K562 (cell line): ENCODE data around the gene COLEC12. TPM values are rescaled to one million over a fixed set of nuclear protein-coding genes. Genes with fewer than 3 reads are reported as not detected.

Experiments used
- ATAC-seq: fragments of 200-7000 bp; cut with Tn5 transposase; 3 replicates; pipeline ENCODE4 v1.9.1; 2020; ENCODE audit warnings: moderate library complexity
- BruUV-seq: library from RNA; stranded (reverse); fragments of 400-500 nt; replicated peaks from 2 replicates; lab custom pipeline; 2021; lab: Mats Ljungman, UMichigan
- CTCF ChIA-PET: fragments of 300-600 bp; formaldehyde crosslinking; extraction: SDS; loops from one replicate; lab custom pipeline; 2021; ENCODE audit warnings: low intra/inter-chr PET ratio; lab: Yijun Ruan, JAX
- POLR2A ChIA-PET: fragments of 300-600, 350-650 bp; sonication (Branson Sonifier 250); formaldehyde crosslinking; extraction: SDS; loops from one replicate; lab custom pipeline; 2021; ENCODE audit warnings: antibody characterized with exemption, inconsistent platforms; lab: Yijun Ruan, JAX
- DNase-seq, 4 experiments: peaks; one replicate each; pipeline versions ENCODE4 v3.0.0 to v3.0.0-alpha.2; 2011 to 2018; ENCODE audit warnings: low spot score in 3 of 4, mixed read lengths in 3 of 4; ENCODE audit errors: extremely low read depth in 1 of 4
- FAIRE-seq: peaks from 2 replicates; lab custom pipeline; 2011; peaks lifted over from hg19 to GRCh38; lab: Jason Lieb, UNC
- H2AFZ ChIP-seq: 2 replicates; pipeline ENCODE4 v1.6.0; 2011; ENCODE audit warnings: low read depth, low read length, control low read depth, inconsistent platforms
- H3K27ac ChIP-seq: fragments of 200-600 bp; 3 replicates; pipeline ENCODE4 v1.8.0; 2011; ENCODE audit warnings: low read depth, mild to moderate bottlenecking, control low read depth, inconsistent platforms, low read length, moderate library complexity, mixed read lengths; ENCODE audit errors: extremely low read depth
- H3K27me3 ChIP-seq, 2 experiments: fragments of 300-600 bp in 1 of 2; 2 replicates in 1 of 2; 3 replicates in 1 of 2; pipeline versions ENCODE4 v1.6.0 to v1.8.0; 2011; ENCODE audit warnings: inconsistent platforms in 2 of 2, low read length in 2 of 2, mild to moderate bottlenecking in 1 of 2, mixed read lengths in 1 of 2, moderate library complexity in 1 of 2; ENCODE audit not compliant: control insufficient read depth in 2 of 2, insufficient read depth in 2 of 2
- H3K36me3 ChIP-seq: fragments of 300-600 bp; 3 replicates; pipeline ENCODE4 v1.8.0; 2011; ENCODE audit warnings: mild to moderate bottlenecking, low read length, inconsistent platforms; ENCODE audit not compliant: control insufficient read depth, insufficient read depth
- H3K4me1 ChIP-seq, 2 experiments: fragments of 200-600 bp in 1 of 2; replicated peaks in 1 of 2; 2 replicates in 1 of 2; 3 replicates in 1 of 2; pipeline versions ENCODE4 v1.5.1 to v1.8.0; 2011; ENCODE audit warnings: inconsistent platforms in 2 of 2, low read length in 2 of 2, mild to moderate bottlenecking in 1 of 2, mixed read lengths in 1 of 2, moderate library complexity in 1 of 2; ENCODE audit not compliant: control insufficient read depth in 2 of 2, insufficient read depth in 2 of 2
- H3K4me2 ChIP-seq: 2 replicates; pipeline ENCODE4 v1.6.1; 2011; ENCODE audit warnings: low read length, control low read depth, inconsistent platforms, mixed read lengths; ENCODE audit not compliant: insufficient read depth
- H3K4me3 ChIP-seq: fragments of 200-600 bp; sonication (generic), shearing (Covaris generic); 2 replicates; pipeline ENCODE4 v1.5.1; 2016; ENCODE audit warnings: control low read depth, inconsistent platforms
- H3K79me2 ChIP-seq: fragments of 200-600 bp; 3 replicates; pipeline ENCODE4 v1.8.0; 2011; ENCODE audit warnings: low read length, inconsistent platforms; ENCODE audit not compliant: control insufficient read depth, insufficient read depth
- H3K9ac ChIP-seq, 2 experiments: 2 replicates each; pipeline versions ENCODE4 v1.6.0 to v1.6.1; 2011; ENCODE audit warnings: low read depth in 2 of 2, low read length in 2 of 2, control low read depth in 1 of 2, inconsistent platforms in 1 of 2, mild to moderate bottlenecking in 1 of 2, mixed read lengths in 1 of 2; ENCODE audit not compliant: insufficient read depth in 1 of 2
- H3K9me1 ChIP-seq: one replicate; pipeline ENCODE4 v1.6.0; 2011; ENCODE audit warnings: inconsistent platforms, mild to moderate bottlenecking, low read length, moderate library complexity; ENCODE audit not compliant: control insufficient read depth, insufficient read depth
- H3K9me3 ChIP-seq: replicated peaks from 2 replicates; pipeline ENCODE4 v1.5.1; 2011; ENCODE audit warnings: low read depth, low read length, inconsistent platforms; ENCODE audit not compliant: control insufficient read depth, insufficient read depth
- H4K20me1 ChIP-seq: replicated peaks from 2 replicates; pipeline ENCODE4 v1.6.1; 2011; ENCODE audit warnings: low read length, inconsistent platforms, mixed read lengths; ENCODE audit not compliant: control insufficient read depth, insufficient read depth
- ATF7 ChIP-seq: fragments of 450-650 bp; IDR thresholded peaks from 2 replicates; pipeline ENCODE4 v1.7.1; 2014; ENCODE audit warnings: mild to moderate bottlenecking, moderate library complexity
- CBFA2T3 ChIP-seq: fragments of 450-650 bp; IDR thresholded peaks from 2 replicates; pipeline ENCODE4 v1.6.1; 2017
- CBX2 ChIP-seq: fragments of 200-600 bp; sonication (generic); IDR thresholded peaks from one replicate; pipeline ENCODE4 v1.6.1; 2012; ENCODE audit warnings: mild to moderate bottlenecking, low read length, inconsistent platforms; ENCODE audit not compliant: insufficient read depth, poor library complexity, severe bottlenecking
- CBX8 ChIP-seq: fragments of 200-600 bp; sonication (generic); IDR thresholded peaks from 2 replicates; pipeline ENCODE4 v1.6.1; 2012; ENCODE audit warnings: borderline replicate concordance, mixed run types, low read depth, mild to moderate bottlenecking, moderate library complexity, mixed read lengths, low read length, control low read depth, inconsistent platforms; ENCODE audit not compliant: poor library complexity, severe bottlenecking; ENCODE audit errors: extremely low read depth
- NFXL1 ChIP-seq: fragments of 450-650 bp; formaldehyde crosslinking; IDR thresholded peaks from 2 replicates; pipeline ENCODE4 v1.4.0; 2021; ENCODE audit warnings: mild to moderate bottlenecking
- PHF20 ChIP-seq: fragments of 450-650 bp; IDR thresholded peaks from 2 replicates; pipeline ENCODE4 v1.6.1; 2018; ENCODE audit not compliant: partially characterized antibody
- SMAD4 ChIP-seq: fragments of 250-450 bp; sonication (Bioruptor Pico); conservative IDR thresholded peaks from 2 replicates; pipeline ENCODE4 v1.8.0; 2021; ENCODE audit warnings: inconsistent platforms, mild to moderate bottlenecking, moderate library complexity
- SNRNP70 ChIP-seq: fragments of 200-400 bp; formaldehyde crosslinking; optimal IDR thresholded peaks from 2 replicates; pipeline ENCODE3; 2017; ENCODE audit warnings: low read depth, low read length
- STAT5A ChIP-seq: IDR thresholded peaks from 2 replicates; pipeline ENCODE4 v1.6.1; 2012; ENCODE audit warnings: low read length, inconsistent platforms, borderline replicate concordance
- TRIM24 ChIP-seq, 2 experiments: fragments of 450-650 bp; IDR thresholded peaks; 2 replicates each; pipeline ENCODE4 v1.6.1; 2016
- ZNF133 ChIP-seq: fragments of 250-450 bp; sonication (Bioruptor Pico); IDR thresholded peaks from 2 replicates; pipeline ENCODE4 v1.4.0; 2020; ENCODE audit warnings: mild to moderate bottlenecking
- ZNF184 ChIP-seq: sonication (generic); formaldehyde crosslinking; IDR thresholded peaks from 2 replicates; pipeline ENCODE4 v1.5.0; 2020; ENCODE audit warnings: missing genetic modification reagents
- ZNF217 ChIP-seq: sonication (generic); formaldehyde crosslinking; IDR thresholded peaks from 2 replicates; pipeline ENCODE4 v1.8.0; 2022; ENCODE audit warnings: mild to moderate bottlenecking, missing genetic modification reagents
- WGBS: fragments of 100-300 bp; shearing (Covaris generic); methylation state at CpG from one replicate; pipeline ENCODE4 v1.1.6; 2016; ENCODE audit warnings: low coverage, mixed read lengths; ENCODE audit not compliant: insufficient coverage; ENCODE audit errors: missing lambda C conversion rate; 5-methylcytosine and 5-hydroxymethylcytosine counted together
- in situ Hi-C: fragments of 300-500 bp; cut with MboI; formaldehyde crosslinking; loops from 4 replicates; pipeline ENCODE4 v1.15.0; 2018; ENCODE audit warnings: inconsistent platforms, mixed read lengths
- intact Hi-C: fragments of 100-400 bp; cut with micrococcal nuclease; formaldehyde crosslinking; loops from 2 replicates; pipeline ENCODE4 v1.14.2; 2022
- polyA plus RNA-seq, 8 experiments: library from polyadenylated mRNA; depleted of rRNA in 4 of 8; stranded (reverse) in 5 of 8; unstranded in 3 of 8; fragments of >200 nt; fragmentation: Nextera tagmentation in 2 of 8; fragmentation: Illumina TruSeq in 1 of 8; extraction: Ambion mirVana in 2 of 8; extraction: Trizol in 1 of 8; gene quantifications; 2 replicates each; pipeline versions ENCODE4 v1.2.1 to v1.2.3, GENCODE V29; 2011 to 2014; ENCODE audit warnings: inconsistent platforms in 1 of 8, missing spikeins in 1 of 8
- total RNA-seq, 7 experiments: library from RNA; depleted of rRNA in 6 of 7; stranded (reverse); fragments of >200 nt in 6 of 7; fragmentation: Illumina TruSeq in 2 of 7; extraction: Trizol in 2 of 7; gene quantifications; 2 replicates each; pipeline versions ENCODE4 v1.2.1 to v1.2.3, GENCODE V29; 2011 to 2021; ENCODE audit warnings: low replicate concordance in 1 of 7
- TF ChIP-seq, protein P1 (sequence below): sonication (generic); formaldehyde crosslinking; IDR thresholded peaks from 2 replicates; pipeline ENCODE4 v1.8.0; 2022; ENCODE audit warnings: missing genetic modification reagents, mild to moderate bottlenecking, borderline replicate concordance
- TF ChIP-seq, protein P2 (sequence below): sonication (generic); formaldehyde crosslinking; IDR thresholded peaks from 2 replicates; pipeline ENCODE4 v1.8.1; 2022; ENCODE audit warnings: missing genetic modification reagents

Gene COLEC12
- total and polyA plus RNA-seq, 9 of the 15 experiments (the other 6 are each of a cell fraction or from before 2014, with no cell fraction given): 0.04 TPM; not detected in 8

DNA sequence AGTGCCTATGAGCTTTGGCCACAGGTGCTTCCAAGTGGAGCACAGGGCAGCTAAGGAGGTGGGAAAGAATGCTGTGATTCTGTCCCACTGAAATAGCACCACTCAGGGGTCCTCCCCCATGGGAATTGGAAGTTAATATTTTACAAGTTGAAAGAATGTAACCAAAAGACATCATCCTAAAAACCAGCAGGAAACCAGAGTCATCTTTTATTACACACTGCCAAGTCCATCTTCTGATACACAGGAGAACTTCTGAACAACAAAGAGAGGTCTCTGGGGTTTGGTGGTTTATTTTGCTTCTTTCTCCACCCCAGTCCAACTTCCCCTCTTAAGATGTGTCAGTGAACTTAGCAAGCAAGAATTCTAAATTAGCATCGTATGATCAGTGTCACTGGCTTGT, 47.7 kb downstream of the COLEC12 start (continued):
- TF ChIP-seq SMAD4 (CRISPR knock-in tag) (no peak), TRIM24 (IDR thresholded peaks at IDR 0.05) (no peak), SNRNP70 (no peak)

DNA sequence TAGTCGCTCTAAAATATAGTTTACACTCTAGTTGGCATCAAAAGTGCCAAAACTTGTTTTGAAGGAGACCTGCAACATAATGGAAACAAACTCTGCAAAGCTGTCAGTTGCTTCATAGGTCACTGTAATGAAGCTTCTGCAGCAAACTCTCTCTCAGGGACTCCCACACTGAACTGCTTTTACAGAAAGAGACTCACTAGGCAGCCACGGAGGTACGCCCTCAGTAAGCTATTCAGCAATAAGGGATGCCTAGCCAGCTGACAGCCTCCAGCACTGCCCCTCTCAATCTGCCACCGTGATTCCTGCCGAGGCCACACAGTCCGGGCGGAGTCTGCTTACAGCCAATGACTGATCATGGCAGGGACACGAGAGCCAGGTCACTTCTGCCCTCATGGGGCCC, 51.1 kb downstream of the COLEC12 start:
- CTCF ChIA-PET: interaction anchor here (0.6 kb wide), 2 partner anchors 12 to 31 kb away, joined by 3 read pairs; no protein-coding TSS in a partner anchor
- H3K27me3 ChIP-seq: peaks cover 17 to 26% of the 10 kb centered on the region in 2 experiments; a peak in 4 of 5 replicates
- ATAC-seq: peak; percentile 43; the same call in 2 of the 3 replicates

More for the DNA sequence above, 51.1 kb downstream of the COLEC12 start:
- H3K4me2 ChIP-seq: no peak overlapping the region
- H3K9me3 ChIP-seq: no peaks in the 10 kb centered on the region
- no peak overlapping the region for H2AFZ ChIP-seq
- H3K79me2 ChIP-seq: no peaks in the 10 kb centered on the region
- no peak overlapping the region for H3K27ac ChIP-seq
- H3K36me3 ChIP-seq: no peaks in the 10 kb centered on the region
- no peaks in the 10 kb centered on the region for H3K4me1 ChIP-seq
- DNase-seq (no peak), FAIRE-seq (no peak)
- WGBS: under 1% methylated on average over 8 of the region's 8 CpGs
- H3K9ac ChIP-seq: no peak overlapping the region
- intact Hi-C loops: no loop called here
- no peaks in the 10 kb centered on the region for H4K20me1 ChIP-seq
- POLR2A ChIA-PET: interaction anchor here (0.7 to 1.0 kb wide), 2 partner anchors 11 to 122 kb away, joined by 3 to 4 read pairs; no protein-coding TSS in a partner anchor
- no TSS peak for BruUV-seq
- H3K9me1 ChIP-seq: no peaks in the 10 kb centered on the region
- no peak overlapping the region for H3K4me3 ChIP-seq
- TF ChIP-seq PHF20: no peak
- TF ChIP-seq, protein P1, sequence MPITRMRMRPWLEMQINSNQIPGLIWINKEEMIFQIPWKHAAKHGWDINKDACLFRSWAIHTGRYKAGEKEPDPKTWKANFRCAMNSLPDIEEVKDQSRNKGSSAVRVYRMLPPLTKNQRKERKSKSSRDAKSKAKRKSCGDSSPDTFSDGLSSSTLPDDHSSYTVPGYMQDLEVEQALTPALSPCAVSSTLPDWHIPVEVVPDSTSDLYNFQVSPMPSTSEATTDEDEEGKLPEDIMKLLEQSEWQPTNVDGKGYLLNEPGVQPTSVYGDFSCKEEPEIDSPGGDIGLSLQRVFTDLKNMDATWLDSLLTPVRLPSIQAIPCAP: no peak
- TF ChIP-seq CBX8: no peak
- no peak for TF ChIP-seq ZNF217 (CRISPR knock-in tag)
- TF ChIP-seq ZNF184: no peak
- TF ChIP-seq CBFA2T3: no peak
- TF ChIP-seq NFXL1 (CRISPR knock-in tag): no peak
- TF ChIP-seq ATF7: no peak
- TF ChIP-seq ZNF133: no peak
- TF ChIP-seq, protein P2, sequence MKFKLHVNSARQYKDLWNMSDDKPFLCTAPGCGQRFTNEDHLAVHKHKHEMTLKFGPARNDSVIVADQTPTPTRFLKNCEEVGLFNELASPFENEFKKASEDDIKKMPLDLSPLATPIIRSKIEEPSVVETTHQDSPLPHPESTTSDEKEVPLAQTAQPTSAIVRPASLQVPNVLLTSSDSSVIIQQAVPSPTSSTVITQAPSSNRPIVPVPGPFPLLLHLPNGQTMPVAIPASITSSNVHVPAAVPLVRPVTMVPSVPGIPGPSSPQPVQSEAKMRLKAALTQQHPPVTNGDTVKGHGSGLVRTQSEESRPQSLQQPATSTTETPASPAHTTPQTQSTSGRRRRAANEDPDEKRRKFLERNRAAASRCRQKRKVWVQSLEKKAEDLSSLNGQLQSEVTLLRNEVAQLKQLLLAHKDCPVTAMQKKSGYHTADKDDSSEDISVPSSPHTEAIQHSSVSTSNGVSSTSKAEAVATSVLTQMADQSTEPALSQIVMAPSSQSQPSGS: no peak
- TF ChIP-seq STAT5A: no peak
- no peak for TF ChIP-seq CBX2
- in situ Hi-C loops: no loop called here
